Activated T-helper 2 cell treated with anti-CD3 and anti-CD28 coated beads, Interferon-gamma antibody, Interleukin-2, Interleukin-4, amounts not matched to agents 10 μg/mL and 5 μg/mL and 100 μg/mL, durations not matched to agents 14 hours and 24 hours and 36 hours (primary cell): ENCODE measurements around the gene LRRC26. TPM values are rescaled to one million over a fixed set of nuclear protein-coding genes. Genes with fewer than 3 reads are reported as not detected.
A peak's percentile ranks its signal among the peaks of the same experiment; 100 is the strongest.

Source experiments
- DNase-seq: peaks from one replicate; pipeline ENCODE4 v3.0.0; 2021; ENCODE audit warnings: low spot score
- H3K27ac Mint-ChIP-seq: one replicate; pipeline ENCODE4 v1.8.0; 2021; ENCODE audit warnings: mixed read lengths
- H3K27me3 Mint-ChIP-seq: one replicate; pipeline ENCODE4 v1.8.0; 2021; ENCODE audit warnings: low read depth, mixed read lengths
- H3K36me3 Mint-ChIP-seq: one replicate; pipeline ENCODE4 v1.8.0; 2021; ENCODE audit warnings: low read depth, mixed read lengths
- H3K4me1 Mint-ChIP-seq: one replicate; pipeline ENCODE4 v1.8.0; 2021; ENCODE audit warnings: low read depth, mixed read lengths
- H3K4me3 Mint-ChIP-seq: one replicate; pipeline ENCODE4 v1.8.0; 2021; ENCODE audit warnings: low read depth, mild to moderate bottlenecking, moderate library complexity, mixed read lengths
- H3K9me3 Mint-ChIP-seq: one replicate; pipeline ENCODE4 v1.8.0; 2021; ENCODE audit warnings: mixed read lengths
- intact Hi-C: fragments of 100-400 bp; cut with micrococcal nuclease; formaldehyde crosslinking; loops from one replicate; pipeline ENCODE4 v1.15.1; 2023
- total RNA-seq: library from RNA; stranded (reverse); gene quantifications from 2 replicates; pipeline ENCODE4 v1.2.3, GENCODE V29; 2022

Gene LRRC26
- total RNA-seq, 1 donor from 2014 or later: 0.34 TPM

DNA sequence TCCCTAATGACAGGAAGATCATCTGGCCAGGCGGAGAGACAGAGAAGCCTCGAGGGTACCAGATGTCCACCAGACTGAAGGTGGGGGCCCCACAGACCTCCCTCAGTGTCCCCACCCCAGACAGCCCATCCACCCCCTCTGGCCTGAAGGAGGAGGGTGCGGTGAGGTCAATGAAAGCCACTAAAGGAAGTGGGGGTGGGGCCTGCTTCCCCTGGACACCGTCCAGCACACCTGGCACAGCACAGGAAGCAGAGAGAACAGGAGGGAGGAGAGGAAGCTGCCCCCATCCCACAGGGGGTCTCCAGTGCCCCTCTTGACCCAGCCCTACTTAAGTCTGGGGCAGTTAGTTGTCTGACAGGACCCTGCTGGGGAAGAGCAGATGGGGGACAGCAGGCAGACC is 11.2 kb downstream of the LRRC26 start:
- Mint-ChIP-seq H3K9me3 (no peaks in the 10 kb centered on the region), H3K27me3 (peaks cover 39% of the 10 kb centered on the region), H3K4me3 (no peak overlapping the region), H3K27ac (no peak overlapping the region), H3K36me3 (no peaks in the 10 kb centered on the region), H3K4me1 (no peaks in the 10 kb centered on the region)
- intact Hi-C loops: loop anchor here (5.0 kb wide), 1 partner anchor 111 kb away; the partner anchor contains the start of gene NPDC1
- no peak for DNase-seq

DNA sequence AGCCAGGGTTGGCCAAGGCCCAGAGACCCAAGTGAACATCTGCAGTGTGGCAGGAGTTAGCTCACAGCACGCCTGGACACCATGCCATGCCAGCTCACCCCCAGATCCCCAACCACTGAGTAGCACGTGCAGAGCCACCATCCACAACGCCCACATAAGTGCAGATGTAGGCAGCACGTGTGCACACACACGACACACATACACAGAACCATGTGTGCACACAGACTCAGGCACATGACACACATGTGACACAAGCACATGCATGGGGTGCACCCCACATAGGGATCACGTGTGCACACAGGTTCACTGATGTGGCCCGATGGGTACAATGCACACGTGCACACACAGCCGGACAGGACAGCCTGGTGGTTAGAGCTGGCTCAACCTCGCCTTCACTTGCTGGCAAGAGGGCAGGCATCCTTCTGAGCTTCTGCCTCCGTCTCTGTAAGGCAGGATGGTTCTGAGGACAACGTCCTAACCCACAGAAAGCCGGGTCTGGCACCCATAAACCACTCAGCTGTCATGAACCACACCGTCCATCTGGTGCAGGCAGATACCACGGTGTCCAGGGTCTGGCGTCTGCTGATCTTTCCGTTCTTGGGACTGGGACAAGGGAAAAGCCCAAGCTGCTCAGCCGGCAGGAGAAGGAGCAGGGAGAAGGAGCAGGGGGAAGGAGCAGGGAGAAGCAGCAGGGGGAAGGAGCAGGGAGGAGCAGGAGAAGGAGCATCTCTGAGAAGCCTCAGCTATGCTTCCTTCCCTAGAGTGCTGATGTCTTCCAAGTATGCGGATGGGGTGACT is 12.0 kb downstream of the LRRC26 start:
- no peaks in the 10 kb centered on the region for H3K9me3 Mint-ChIP-seq
- no peak for DNase-seq
- peaks cover 36% of the 10 kb centered on the region for H3K27me3 Mint-ChIP-seq
- no peak overlapping the region for H3K4me3 Mint-ChIP-seq
- H3K4me1 Mint-ChIP-seq: no peaks in the 10 kb centered on the region
- H3K27ac Mint-ChIP-seq: no peak overlapping the region
- intact Hi-C loops: loop anchor here (5.0 kb wide), 1 partner anchor 111 kb away; the partner anchor contains the start of gene NPDC1
- H3K36me3 Mint-ChIP-seq: no peaks in the 10 kb centered on the region

DNA sequence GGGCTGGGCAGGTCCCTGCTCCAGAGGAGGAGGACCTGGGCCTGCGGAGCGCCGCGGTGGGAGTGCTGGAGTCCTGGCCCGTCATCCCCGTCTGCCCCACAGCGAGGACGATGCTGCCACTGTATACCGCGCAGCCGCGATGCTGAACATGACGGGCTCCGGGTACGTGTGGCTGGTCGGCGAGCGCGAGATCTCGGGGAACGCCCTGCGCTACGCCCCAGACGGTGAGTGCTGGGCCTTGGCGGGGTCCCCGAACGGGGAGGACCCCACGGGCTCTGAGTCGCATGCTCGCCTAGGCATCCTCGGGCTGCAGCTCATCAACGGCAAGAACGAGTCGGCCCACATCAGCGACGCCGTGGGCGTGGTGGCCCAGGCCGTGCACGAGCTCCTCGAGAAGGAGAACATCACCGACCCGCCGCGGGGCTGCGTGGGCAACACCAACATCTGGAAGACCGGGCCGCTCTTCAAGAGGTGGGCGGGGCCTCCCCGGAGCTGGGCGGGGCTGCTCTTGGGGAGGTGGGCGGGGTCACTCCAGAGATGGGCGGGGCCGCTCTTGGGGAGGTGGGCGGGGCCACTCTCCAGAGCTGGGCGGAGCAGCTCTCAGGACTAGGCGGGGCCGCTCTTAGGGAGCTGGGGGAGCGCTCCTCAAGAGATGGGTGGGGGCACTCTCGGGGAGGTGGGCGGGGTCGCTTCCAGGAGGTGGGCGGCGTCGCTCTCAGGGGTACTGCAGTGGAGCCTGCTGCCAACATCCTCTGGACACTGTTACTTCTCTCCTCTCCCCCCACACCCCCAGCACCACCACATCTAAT is 13.1 kb downstream of the LRRC26 start:
- H3K27ac Mint-ChIP-seq: no peak overlapping the region
- peak; percentile 43 for DNase-seq
- no peaks in the 10 kb centered on the region for H3K9me3 Mint-ChIP-seq
- no peaks in the 10 kb centered on the region for H3K4me1 Mint-ChIP-seq
- H3K27me3 Mint-ChIP-seq: peaks cover 34% of the 10 kb centered on the region
- H3K36me3 Mint-ChIP-seq: no peaks in the 10 kb centered on the region
- intact Hi-C loops: loop anchor here (5.0 kb wide), 1 partner anchor 109 kb away; the partner anchor contains the start of gene NPDC1
- H3K4me3 Mint-ChIP-seq: peak overlapping the region; percentile 54

DNA sequence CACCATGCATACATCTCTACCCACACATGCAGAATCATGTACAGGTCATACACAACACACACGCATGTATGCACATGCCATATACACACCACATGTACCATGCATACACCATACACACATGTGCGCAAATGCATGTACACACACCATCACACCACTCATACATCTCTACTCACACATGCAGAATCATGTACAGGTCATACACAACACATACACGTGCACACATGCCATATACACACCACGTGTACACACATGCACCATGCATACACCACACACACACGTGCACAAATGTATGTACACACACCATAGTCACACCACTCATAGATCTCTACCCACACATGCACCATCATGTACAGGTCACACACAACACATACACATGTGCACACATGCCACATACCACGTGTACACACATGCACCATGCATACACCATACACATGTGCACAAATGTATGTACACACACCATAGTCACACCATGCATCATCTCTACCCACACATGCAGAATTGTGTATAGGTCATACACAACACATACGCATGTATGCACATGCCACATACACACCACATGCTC is 16.9 kb downstream of the LRRC26 start:
- no peak for DNase-seq
- no peaks in the 10 kb centered on the region for H3K9me3 Mint-ChIP-seq
- no peak overlapping the region for H3K4me3 Mint-ChIP-seq
- no peak overlapping the region for H3K27ac Mint-ChIP-seq
- peaks cover 4% of the 10 kb centered on the region for H3K4me1 Mint-ChIP-seq
- peaks cover 16% of the 10 kb centered on the region for H3K27me3 Mint-ChIP-seq
- no peaks in the 10 kb centered on the region for H3K36me3 Mint-ChIP-seq
- intact Hi-C loops: no loop called here

DNA sequence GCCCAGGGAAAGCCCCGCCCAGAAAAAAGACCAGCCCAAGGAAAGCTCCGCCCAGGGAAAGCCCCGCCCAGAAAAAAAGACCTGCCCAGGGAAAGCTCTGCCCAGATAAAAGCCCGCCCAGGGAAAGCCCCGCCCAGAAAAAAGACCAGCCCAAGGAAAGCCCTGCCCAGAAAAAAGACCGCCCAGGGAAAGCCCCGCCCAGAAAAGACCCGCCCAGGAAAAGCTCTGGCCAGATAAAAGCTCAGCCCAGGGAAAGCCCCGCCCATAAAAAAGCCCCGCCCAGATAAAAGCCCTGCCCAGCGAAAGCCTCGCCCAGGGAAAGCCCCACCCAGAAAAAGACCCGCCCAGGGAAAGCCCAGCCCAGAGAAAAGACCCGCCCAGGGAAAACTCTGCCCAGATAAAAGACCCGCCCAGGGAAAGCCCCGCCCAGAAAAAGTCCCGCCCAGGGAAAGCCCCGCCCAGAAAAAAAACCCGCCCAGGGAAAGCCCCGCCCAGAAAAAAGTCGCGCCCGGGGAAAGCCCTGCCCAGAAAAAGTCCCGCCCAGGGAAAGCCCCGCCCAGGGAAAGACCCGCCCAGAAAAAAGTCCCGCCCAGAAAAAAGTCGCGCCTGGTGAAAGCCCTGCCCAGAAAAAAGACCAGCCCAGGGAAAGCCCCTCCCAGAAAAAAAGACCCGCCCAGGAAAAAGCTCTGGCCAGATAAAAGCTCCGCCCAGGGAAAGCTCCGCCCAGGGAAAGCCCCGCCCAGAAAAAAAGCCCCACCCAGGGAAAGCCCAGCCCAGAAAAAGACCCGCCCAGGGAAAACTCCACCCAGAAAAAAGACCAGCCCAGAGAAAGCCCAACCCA is 19.0 kb downstream of the LRRC26 start:
- no peak overlapping the region for H3K4me3 Mint-ChIP-seq
- DNase-seq: peak; percentile 52
- peak overlapping the region; percentile 30 for H3K27ac Mint-ChIP-seq
- H3K27me3 Mint-ChIP-seq: peaks cover 8% of the 10 kb centered on the region
- no peaks in the 10 kb centered on the region for H3K9me3 Mint-ChIP-seq
- no peaks in the 10 kb centered on the region for H3K36me3 Mint-ChIP-seq
- peaks cover 4% of the 10 kb centered on the region for H3K4me1 Mint-ChIP-seq
- intact Hi-C loops: no loop called here

DNA sequence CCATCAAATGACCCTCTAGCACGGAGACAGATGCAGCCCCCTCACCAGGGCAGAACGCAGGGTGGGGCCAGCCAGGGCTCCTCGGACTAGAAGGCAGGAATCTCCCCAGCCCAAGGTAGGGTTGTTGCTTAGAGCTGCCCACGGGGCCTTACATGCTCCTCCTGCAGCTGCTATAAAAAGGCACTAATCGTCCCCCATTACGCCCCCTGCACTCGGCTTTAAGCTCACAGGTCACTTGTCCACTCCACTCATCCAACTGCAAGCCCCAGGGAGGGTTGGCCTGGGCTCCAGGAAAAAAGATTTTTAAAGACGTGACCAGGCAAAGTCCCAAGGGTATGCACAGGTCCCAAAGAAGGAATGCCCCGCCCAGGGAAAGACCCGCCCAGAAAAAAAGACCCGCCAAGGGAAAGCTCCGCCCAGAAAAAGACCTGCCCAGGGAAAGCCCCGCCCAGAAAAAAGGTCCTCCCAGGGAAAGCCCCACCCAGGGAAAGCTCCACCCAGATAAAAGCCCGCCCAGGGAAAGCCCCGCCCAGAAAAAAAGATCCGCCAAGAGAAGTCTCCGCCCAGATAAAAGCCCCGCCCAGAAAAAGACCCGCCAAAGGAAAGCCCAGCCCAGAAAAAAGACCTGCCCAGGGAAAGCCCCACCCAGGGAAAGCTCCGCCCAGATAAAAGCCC is 19.8 kb downstream of the LRRC26 start:
- Mint-ChIP-seq H3K36me3 (no peaks in the 10 kb centered on the region), H3K27me3 (peaks cover 4% of the 10 kb centered on the region), H3K4me1 (peaks cover 4% of the 10 kb centered on the region), H3K4me3 (no peak overlapping the region), H3K9me3 (no peaks in the 10 kb centered on the region), H3K27ac (no peak overlapping the region)
- no peak for DNase-seq
- intact Hi-C loops: no loop called here

DNA sequence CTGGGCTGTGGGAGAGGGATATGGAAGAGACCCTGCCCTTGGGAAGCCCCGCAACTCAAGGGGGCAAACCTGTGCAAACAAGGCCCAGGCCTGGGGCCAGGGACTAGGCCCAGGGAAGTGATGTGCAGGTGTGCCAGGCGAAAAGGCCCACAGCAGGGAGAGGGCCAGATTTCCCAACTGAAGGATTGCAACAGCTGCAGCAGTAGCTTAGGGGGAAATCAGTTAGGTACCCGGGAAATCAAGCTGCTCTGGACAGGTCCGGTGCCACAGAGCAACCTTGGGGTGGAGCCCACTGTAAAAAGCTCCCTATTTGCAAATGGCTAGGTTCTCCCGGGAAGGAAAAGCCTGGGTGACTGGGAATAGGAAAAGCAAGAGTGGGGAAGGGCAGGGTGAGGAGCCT is 20.5 kb downstream of the LRRC26 start:
- Mint-ChIP-seq H3K4me3 (no peak overlapping the region), H3K4me1 (peaks cover 4% of the 10 kb centered on the region), H3K27me3 (peaks cover 2% of the 10 kb centered on the region), H3K27ac (no peak overlapping the region), H3K9me3 (no peaks in the 10 kb centered on the region), H3K36me3 (no peaks in the 10 kb centered on the region)
- no peak for DNase-seq
- intact Hi-C loops: no loop called here

DNA sequence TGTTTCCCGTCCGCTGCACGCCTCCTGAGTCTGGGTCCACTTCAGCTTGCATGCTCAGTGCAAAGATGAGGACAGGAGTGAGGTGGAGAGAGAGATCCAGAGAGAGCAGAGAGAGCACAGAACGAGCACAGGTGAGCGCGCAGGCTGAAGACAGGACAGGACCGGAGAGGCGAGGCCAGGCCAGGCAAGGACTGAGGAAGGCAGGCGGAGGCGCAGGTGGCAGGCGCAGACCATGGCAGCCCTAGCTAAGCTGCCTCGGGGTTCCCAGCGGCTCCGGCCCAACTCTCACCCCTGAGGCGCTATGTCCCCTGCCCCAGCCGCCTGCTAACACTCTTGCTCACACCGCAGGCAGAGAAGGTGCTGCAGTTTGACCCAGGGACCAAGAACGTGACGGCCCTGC is 21.2 kb downstream of the LRRC26 start:
- intact Hi-C loops: no loop called here
- no peak for DNase-seq
- no peaks in the 10 kb centered on the region for H3K9me3 Mint-ChIP-seq
- peaks cover 4% of the 10 kb centered on the region for H3K4me1 Mint-ChIP-seq
- no peak overlapping the region for H3K27ac Mint-ChIP-seq
- H3K4me3 Mint-ChIP-seq: no peak overlapping the region
- H3K36me3 Mint-ChIP-seq: no peaks in the 10 kb centered on the region
- H3K27me3 Mint-ChIP-seq: peaks cover 2% of the 10 kb centered on the region

DNA sequence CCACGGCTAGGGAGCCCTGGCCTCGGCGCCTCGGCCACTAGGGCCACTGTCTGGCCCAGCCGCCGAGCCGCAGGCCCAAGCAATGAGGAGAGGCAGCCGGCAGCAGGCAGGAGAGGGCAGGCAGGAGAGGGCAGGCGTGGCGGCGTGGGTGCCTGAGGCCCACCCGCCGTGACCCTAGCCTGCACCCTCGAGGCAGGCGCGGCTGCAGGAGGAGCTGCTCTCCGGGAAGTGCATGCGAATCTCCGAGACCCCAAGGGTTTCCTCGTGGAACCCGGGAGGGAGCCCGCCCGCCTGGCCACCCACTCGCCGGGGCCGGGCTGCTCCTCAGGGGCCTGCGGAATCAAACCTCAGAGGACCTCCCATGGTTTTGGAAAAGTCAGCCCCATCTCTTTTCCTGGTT is 21.6 kb downstream of the LRRC26 start:
- Mint-ChIP-seq H3K9me3 (no peaks in the 10 kb centered on the region), H3K27ac (no peak overlapping the region), H3K4me1 (peaks cover 4% of the 10 kb centered on the region), H3K36me3 (no peaks in the 10 kb centered on the region), H3K27me3 (peaks cover 2% of the 10 kb centered on the region), H3K4me3 (no peak overlapping the region)
- no peak for DNase-seq
- intact Hi-C loops: no loop called here

DNA sequence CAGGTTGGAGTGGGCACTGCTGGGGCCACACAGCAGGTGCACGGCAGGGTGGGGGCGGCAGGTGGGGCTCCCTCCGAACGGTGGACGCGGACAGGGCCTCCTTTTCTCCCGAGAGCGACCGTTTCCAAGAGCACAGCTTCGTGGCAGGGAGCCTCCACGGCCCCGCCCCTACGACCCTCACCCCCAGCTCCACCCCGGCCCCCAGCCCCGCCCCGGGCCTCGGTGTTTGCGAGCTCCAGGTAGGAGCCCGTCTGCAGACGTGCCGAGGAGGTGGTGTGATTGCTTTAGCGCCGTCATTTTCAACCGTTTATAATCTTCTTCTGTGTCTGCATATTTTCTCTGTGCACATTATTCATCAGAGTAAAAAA is 22.1 kb downstream of the LRRC26 start:
- Mint-ChIP-seq H3K27ac (no peak overlapping the region), H3K27me3 (peaks cover 2% of the 10 kb centered on the region), H3K4me3 (no peak overlapping the region), H3K9me3 (no peaks in the 10 kb centered on the region), H3K36me3 (no peaks in the 10 kb centered on the region), H3K4me1 (peaks cover 4% of the 10 kb centered on the region)
- intact Hi-C loops: no loop called here
- DNase-seq: no peak

DNA sequence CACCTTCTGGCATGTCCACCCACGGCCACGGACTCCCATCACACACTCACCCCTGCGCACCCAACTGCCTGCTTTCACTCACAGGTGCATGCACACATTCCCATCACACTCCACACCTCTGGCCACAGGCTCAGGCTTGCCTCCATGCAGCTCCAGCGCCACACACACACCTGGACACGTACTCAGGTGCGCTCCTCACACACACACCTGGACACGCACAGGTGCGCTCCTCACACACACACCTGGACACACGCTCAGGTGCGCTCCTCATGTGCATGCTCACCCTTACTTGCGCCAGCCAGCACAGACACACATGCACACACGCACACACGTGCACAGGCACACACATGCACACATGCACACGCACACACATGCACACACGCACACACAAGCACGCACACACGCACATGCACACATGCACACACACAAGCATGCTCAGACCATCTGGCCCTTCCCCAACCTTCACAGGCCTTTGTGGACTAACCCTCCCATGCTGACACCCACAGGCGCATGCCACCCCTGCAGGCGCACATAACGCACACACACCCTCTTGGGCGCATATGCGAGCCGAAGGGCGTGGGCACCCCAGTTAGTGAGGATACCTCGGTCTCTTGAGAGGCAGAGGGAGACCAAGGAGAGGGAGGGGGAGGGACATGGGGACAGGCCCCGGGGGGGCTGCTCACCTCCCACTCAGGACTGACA is 22.6 kb downstream of the LRRC26 start:
- DNase-seq: no peak
- H3K27ac Mint-ChIP-seq: no peak overlapping the region
- peaks cover 4% of the 10 kb centered on the region for H3K4me1 Mint-ChIP-seq
- H3K4me3 Mint-ChIP-seq: no peak overlapping the region
- intact Hi-C loops: no loop called here
- H3K27me3 Mint-ChIP-seq: peaks cover 4% of the 10 kb centered on the region
- no peaks in the 10 kb centered on the region for H3K9me3 Mint-ChIP-seq
- no peaks in the 10 kb centered on the region for H3K36me3 Mint-ChIP-seq
